HEK293T (cell line): ENCODE measurements around the gene TMEM178B.

Experiments
- L3MBTL2 ChIP-seq: fragments of 450-650 bp; conservative IDR thresholded peaks from 2 replicates; pipeline ENCODE4 v1.6.1; 2016; ENCODE audit warnings: mild to moderate bottlenecking
- SP1 ChIP-seq: fragments of 450-650 bp; IDR thresholded peaks from 2 replicates; pipeline ENCODE4 v1.6.1; 2017

GRCh38 chr7:141466151-141466904 is 392.5 kb downstream of the TMEM178B start:
- TF ChIP-seq SP1: no peak
- no peak for TF ChIP-seq L3MBTL2
